Stimulated activated CD4-positive, alpha-beta T cell treated with anti-CD3 and anti-CD28 coated beads, Interleukin-15, amount 100 ng/mL, for 24 hours (primary cell): ENCODE data around the gene HIF1A.
"Not testable (repeated sequence)": the region's sequence is repeated elsewhere in the genome, so short reads cannot be mapped to it uniquely, and the experiment has no call there.

Experiments used
- DNase-seq: peaks from one replicate; pipeline ENCODE4 v3.0.0-alpha.2; 2020

Gene HIF1A

GRCh38 chr14:61675291-61675690 is 20.0 kb upstream of the HIF1A start:
- DNase-seq, result no peak

- no peak for DNase-seq
These were observed 17.8 kb upstream of the HIF1A start for GRCh38 chr14:61677479-61677878.

- no peak for DNase-seq
These were observed 16.3 kb upstream of the HIF1A start for GRCh38 chr14:61678975-61679374.

GRCh38 chr14:61681413-61681812 is 13.9 kb upstream of the HIF1A start:
- DNase-seq, result no peak

GRCh38 chr14:61683108-61683507 is 12.2 kb upstream of the HIF1A start:
- DNase-seq, result no peak

- no peak for DNase-seq
These were observed 5.3 kb upstream of the HIF1A start for GRCh38 chr14:61690039-61690438.

- DNase-seq, result no peak
These were observed 4.3 kb upstream of the HIF1A start for GRCh38 chr14:61690982-61691381.

- DNase-seq, result no peak
These were observed 3.8 kb upstream of the HIF1A start for GRCh38 chr14:61691495-61691894.

GRCh38 chr14:61694039-61694438 is 1.3 kb upstream of the HIF1A start:
- no peak for DNase-seq

- peak; percentile 74 for DNase-seq
These were observed 598 bp downstream of the HIF1A start for GRCh38 chr14:61695695-61696527.

GRCh38 chr14:61696753-61697318 is 1.5 kb downstream of the HIF1A start:
- DNase-seq, result no peak

- DNase-seq, result no peak
These were observed 3.1 kb downstream of the HIF1A start for GRCh38 chr14:61698206-61698980.

GRCh38 chr14:61699027-61699426 is 3.7 kb downstream of the HIF1A start:
- DNase-seq, result no peak

- no peak for DNase-seq
These were observed 5.0 kb downstream of the HIF1A start for GRCh38 chr14:61700104-61700886.

- no peak for DNase-seq
These were observed 6.6 kb downstream of the HIF1A start for GRCh38 chr14:61701946-61702345.

- DNase-seq, result no peak
These were observed 8.2 kb downstream of the HIF1A start for GRCh38 chr14:61703342-61704129.

GRCh38 chr14:61704554-61704953 is 9.2 kb downstream of the HIF1A start:
- DNase-seq, result no peak

- no peak for DNase-seq
These were observed 9.7 kb downstream of the HIF1A start for GRCh38 chr14:61705017-61705416.

GRCh38 chr14:61706096-61706690 is 10.9 kb downstream of the HIF1A start:
- DNase-seq, result no peak

GRCh38 chr14:61707774-61708173 is 12.5 kb downstream of the HIF1A start:
- not testable (repeated sequence) for DNase-seq

GRCh38 chr14:61708693-61709092 is 13.4 kb downstream of the HIF1A start:
- DNase-seq, result not testable (repeated sequence)
